IPS-NIHi7 (cell line): ENCODE data around the gene GDPD5.

Experiments used
- DNase-seq: peaks from one replicate; pipeline ENCODE4 v3.0.0; 2012; ENCODE audit warnings: mixed read lengths; ENCODE audit errors: extremely low spot score

The GDPD5 gene

DNA sequence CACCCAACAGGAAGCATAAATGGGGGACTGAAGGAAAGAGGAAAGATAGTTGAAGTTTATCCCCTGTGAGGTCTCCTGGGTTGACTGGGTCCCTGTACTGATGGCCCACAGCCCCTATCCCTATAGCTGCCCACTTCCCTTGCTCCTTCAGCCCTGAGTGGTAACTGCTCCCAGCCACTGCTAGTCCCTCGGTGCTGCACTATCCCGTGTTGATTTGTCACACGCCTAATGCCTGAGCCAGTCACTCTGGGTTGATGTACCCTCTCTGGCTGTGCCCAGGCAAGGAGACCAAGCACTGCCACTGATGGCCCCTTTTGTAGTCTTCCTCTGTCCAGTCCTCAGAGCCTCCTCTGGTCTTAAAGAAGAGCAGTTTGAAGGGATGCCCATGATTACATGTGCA, 9.6 kb downstream of the GDPD5 start:
- no peak for DNase-seq

DNA sequence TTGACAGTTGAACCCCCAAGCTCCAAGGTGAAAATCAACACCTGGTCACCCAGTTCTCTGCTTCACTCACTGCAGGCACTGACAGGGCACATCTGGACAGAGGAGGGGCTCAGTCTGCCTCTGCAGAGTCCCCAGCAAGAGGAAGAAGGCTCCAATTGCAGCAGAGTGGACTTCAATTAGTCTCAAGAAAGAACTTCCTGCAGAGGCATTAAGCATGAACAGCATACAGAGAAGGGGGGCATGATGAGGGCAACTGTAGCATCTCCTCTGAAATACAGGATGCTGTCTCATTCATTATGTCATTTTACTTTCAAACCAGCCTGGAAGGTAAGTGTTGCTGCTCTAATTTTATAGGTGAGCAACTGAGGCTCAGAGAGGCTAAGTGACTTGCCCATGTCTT, 11.1 kb downstream of the GDPD5 start:
- no peak for DNase-seq

DNA sequence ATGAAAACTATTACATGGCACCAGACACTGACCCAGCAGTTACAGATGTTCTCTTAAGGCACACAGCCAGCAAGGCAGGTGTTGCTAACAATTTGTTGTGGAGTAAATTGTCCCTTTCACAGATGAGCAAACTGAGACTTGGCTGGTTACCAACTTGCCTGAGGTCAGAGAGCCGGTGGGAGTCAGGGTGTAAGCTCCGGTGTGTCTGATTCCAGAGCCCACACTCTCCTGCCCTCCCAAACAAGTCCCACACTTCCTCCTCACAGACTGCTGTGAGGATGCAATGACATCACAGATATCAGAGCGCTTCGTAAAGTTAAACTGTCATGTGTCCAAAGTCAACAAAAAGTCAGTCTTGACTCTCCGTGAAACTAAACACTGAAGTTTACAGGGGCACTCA, 12.5 kb downstream of the GDPD5 start:
- DNase-seq: no peak

DNA sequence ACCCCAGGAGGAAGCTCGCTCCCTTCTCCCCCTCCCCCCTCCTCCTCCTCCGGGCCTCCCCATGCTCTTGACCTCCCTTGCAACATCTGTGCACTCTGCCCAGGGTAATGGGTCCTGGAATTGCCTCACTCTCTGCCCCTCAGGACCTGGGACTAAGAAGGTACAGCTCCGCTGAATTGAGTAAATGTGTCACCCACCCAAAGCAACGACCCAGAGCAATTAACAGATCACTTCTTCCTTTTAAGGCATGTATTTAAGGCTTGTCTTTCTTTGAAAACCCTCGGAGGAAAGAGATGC, 15.1 kb downstream of the GDPD5 start:
- DNase-seq: no peak

DNA sequence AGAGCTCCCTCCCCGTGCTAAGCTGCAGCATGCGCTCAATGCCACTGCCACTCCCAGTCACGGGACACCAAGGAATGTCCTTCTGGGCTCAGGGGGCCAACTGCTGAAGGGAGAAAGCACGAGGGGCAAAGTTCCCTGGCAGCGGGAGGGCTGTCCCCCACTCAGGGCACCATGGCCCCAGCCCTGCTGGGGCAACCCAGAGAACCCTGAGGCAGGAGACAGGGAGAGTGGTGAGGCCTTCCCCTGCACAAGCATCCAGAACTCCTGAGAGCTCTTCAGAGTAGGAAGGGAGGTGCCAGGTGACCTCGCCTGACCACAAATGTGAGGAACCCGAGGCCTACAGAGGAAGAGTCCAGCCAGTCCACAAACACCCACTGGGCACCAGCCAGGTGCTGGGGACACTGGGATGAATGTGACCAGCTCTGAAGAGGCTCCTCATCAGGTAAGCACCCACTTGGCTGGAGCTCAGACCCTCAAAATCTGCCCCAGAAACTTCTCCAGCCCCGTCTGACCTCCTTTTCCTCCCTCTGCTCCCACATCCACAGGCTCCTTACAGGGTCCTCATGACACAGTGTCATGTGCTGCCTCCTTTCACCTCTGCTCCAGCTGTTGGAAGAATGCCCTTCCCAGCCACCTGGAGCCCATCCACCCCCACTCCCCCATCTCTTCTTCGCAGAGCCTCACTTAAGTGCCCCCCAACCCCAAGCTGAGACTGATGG, 15.6 kb downstream of the GDPD5 start:
- DNase-seq: no peak

DNA sequence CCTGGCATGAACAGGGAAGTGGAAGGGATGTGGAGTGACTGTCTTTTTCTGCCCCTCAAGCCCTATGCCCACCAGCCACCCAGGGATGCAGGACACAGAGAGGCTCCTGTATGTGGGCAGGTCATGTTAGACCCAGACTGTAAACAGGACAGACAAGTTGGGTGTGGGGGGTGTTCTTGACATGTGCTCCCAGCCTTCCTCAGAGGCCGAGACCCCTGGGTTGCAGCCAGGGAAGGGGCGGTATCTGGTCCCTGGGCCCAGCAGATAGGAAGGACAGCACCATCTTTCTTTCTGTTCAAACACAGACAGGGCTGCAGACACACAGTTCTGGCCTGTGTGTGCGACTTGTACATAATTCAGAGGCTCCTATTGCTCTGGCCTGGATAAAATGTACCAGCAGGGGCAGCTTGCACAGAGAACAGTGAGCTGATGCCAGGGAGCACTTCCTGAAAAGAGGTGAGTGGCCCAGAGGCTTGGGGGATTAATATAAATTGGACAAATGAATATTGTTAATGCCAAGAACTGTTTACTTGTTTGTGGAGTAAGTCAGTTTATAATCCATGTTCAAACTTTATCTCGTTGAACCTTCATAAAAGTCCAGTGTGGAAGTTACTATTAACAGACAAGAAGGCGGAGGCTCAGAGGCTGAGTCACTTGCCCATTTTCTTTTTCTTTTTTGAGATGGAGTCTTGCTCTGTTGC, 16.6 kb downstream of the GDPD5 start:
- DNase-seq: no peak

DNA sequence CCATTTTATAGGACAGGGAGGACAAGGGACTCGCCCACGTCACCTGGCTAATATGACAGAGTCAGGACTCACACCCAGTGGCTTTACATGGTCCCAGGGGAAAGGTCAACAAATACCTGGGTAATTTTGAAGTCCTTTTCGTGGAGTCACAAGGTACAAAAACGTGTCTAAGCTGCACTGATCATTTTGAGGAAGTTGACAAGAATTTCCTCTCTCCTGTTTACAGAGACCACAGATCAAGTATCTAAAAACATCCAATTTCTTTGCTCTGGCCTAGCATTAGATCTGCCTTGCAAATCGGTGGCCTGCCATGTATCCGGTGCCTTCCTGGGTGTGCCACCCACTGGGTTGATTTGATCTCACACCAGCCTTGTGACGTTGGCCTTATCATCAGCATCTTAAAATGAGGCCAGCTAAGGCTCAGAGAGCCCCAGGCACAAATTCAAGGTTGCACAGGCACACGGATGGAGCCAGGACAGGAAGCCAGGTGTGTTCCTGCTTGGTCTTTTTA, 17.6 kb downstream of the GDPD5 start:
- no peak for DNase-seq

DNA sequence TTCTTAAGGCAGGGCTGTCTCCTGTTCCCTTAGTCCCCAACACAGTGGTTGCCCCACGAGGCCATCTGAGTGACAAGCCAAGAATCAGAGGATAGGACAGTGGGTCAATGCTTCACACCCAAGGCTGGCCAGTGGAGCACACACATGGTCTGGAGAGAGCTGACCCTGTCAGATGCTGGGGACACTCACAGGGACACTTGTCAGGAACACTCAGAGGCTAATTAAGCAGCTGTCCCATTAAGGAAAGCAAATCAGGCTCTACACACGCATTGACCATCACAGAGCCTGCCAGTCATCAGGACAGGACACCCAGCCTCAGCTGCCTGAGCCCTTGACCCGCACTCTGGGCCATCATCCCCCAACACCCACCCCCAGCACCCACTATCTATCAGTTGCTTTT, 18.2 kb downstream of the GDPD5 start:
- DNase-seq: no peak

DNA sequence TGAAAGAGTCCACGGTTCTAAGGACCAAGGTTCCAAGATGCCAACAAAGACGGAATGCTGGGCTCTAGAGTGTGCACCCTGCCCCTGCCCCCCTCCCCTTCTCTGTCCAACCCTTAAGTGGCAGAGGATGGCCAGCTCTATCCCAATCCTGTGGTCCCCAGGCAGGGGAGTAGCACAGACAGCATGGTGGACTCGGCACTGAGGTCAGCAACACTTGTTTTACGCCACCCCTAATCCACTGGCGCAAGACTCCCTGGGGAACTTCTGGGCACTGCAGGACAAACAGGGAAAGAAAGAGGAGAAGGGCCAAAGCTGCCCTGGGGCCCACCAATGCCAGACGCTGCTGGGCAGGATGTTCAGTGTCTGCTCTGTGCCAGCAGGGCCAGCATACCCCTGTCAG, 18.9 kb downstream of the GDPD5 start:
- no peak for DNase-seq

DNA sequence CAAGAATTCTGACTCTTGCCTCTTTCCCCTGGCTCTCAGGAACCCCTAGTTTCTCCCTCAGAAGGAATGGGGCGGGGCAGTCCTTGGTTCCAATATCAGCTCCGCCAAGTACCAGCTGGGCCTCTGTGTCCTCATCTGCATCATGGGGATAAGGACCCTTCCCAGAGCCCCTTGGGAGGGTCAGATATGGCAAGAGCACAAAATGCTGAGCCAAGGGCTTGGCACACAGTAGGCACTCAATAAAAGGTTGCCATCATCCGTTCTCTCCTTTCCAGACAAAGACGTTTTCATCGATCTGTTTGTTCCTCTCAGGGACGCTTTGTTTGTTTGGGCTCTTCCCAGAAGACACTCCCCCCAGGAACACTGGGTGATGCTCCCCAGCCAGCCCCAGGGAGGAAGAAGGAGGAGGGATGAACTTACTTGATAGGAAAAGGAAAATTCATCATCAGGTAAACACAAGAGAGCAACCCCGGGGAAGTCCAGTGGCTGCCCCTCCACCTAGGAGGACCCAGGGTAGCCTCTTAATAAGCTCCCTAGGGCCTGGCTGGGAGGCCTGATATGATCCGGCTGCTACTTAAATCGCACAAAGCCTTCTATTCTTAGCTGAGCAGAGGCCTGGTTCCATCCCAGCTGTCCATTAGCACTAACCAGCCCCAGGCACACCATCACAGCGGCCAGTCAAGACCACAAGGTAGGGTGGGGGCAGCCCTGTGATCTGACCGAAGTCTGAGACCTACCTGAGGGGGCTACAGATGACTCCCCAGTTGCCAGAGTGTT, 19.6 kb downstream of the GDPD5 start:
- no peak for DNase-seq

DNA sequence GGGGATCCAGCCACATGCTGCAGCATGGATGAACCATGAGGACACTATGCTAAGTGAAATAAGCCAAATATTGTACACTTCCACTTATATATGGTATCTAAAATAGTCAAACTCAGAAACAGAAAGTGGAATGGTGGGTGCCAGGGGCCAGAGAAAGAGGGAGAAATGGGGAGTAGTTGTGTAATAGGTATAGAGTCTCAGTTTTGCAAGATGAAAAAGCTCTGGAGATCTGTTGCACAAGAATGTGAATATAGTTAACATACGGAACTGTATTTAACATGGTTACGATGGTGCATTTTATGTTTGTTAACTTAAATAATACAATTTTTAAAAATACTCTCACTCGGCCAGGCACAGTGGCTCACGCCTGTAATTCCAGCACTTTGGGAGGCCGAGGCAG, 21.2 kb downstream of the GDPD5 start:
- no peak for DNase-seq

DNA sequence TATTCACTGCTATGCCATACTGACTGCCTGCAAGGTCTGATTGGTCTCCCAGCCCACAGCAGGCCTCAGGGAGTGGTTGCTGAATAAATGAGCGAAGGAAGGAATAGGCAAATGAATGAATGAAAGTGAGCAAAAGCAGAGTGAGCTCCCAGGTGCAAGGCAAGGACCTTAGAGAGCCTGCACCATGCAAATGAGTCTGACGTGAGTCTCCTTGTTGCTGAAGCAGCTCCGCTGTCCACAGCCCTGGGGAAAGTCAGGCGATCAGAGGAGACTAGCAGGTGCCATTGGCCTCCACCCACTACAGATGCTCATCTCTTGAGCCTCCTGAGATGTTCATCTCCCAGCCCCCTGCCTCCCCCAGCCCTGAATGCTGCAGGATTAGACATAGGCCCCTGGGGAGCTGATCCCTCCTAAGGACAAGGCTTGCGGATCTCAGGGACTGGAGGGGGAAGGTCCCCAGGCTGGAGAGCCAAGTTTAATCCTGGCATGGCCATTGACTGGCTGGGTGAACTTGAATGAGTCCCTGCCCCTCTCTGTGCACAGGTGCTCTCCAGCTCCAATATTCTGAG, 22.1 kb downstream of the GDPD5 start:
- no peak for DNase-seq

DNA sequence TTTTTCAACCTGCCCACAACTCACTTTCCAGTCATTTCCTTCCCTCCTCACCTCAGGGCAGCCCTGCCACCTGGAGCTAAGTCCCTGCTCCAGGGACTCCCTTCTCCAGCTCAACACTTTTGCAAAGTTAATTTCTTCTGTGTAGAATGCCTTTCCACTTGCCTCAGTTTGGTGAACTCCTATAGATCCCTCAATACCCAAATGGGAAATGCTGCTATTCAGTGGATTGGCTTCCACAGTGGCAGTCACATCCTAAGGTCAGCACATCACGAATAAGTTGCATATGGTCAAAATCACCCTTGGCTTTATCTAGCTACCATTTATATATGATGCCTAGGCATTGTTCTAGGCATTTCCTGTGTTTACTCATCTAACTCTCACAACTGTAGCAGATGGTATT, 23.6 kb downstream of the GDPD5 start:
- DNase-seq: no peak

DNA sequence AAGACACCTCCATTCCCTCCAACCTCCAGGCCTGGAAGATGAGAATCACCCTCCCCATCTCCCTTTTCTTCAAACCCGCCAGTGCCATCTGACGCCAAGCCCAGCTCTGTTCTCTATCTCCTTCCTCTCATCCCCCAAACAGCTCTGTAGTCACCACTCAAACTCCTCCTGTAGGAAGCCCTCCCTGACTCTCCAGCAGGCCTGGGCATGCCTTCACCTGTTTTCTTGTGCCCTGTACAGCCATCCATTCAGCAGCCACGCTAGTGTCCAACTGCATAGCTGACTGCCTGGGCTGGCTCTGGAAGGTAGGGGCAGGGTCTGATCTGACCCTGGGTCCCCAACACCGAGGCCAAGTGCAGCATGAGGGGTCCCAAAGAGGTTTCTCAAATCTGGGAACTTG, 25.0 kb downstream of the GDPD5 start:
- no peak for DNase-seq

DNA sequence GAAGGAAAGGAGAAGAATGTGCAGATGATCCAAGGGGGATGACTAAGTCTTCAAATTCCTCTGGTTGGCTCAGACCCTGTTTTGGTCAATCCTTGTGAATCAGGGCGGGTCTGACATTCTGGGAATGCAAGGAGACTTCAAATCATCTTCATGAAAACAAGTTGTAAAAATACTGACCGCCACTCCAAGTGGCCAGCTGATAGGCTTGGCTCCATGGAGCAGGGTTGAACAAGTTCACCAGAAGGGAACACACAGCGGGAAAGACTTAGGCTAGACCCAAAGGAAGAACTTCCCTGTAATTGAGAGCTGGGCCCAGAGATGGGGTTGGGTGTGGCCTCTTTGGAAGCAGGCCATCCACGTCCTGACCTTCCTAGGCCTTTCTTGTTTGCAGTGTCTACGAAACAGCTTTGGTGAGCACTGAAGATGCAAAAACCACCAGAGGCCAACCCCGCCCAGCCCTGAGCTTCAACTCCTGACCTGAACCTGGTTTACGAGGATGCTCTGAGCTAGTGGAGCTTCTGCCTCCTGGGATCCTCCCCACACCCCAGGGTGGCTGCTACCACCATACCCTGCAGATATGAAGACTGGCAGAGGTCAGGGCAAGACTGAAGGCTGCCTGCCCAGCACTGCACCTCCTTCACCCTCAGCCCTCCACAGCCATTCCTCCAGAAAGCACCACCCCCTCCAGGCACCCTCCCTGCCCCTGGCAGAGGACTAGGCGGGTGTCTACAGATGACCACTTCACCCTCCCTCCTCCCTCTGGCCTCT, 26.1 kb downstream of the GDPD5 start:
- DNase-seq: no peak

DNA sequence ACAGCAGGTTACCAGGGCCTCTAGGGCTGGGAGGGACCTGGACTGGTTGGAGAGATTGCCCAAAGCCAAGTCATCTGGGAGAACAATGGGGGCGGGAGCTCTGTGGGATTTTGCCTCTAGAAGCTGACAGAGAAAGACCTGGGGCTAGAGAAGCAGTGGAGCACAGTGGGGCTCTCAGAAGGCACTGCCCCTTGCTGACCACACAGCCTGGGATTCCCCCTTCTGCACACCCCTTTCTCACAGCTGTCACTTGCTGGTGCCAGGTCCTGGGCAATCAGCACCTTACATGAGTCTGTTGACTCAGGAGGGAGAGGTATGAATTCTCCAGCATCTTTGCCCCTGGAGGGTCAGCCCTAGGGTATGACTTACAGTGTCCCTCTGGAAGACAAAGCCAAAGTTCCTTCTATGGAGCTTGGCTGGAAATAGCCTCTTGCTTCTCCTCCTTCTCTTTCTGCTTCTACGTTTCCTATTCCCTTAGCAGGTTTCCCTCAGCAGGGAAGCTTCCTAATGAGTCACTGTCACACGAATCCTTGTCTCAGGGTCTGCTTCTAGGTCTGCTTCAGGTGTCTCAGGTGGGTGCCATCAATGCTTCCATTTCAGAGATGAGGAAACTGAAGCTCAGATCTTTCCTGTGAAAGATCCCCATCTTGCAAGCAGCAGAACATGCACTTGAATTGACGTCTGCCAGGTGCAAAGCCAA, 27.0 kb downstream of the GDPD5 start:
- no peak for DNase-seq

DNA sequence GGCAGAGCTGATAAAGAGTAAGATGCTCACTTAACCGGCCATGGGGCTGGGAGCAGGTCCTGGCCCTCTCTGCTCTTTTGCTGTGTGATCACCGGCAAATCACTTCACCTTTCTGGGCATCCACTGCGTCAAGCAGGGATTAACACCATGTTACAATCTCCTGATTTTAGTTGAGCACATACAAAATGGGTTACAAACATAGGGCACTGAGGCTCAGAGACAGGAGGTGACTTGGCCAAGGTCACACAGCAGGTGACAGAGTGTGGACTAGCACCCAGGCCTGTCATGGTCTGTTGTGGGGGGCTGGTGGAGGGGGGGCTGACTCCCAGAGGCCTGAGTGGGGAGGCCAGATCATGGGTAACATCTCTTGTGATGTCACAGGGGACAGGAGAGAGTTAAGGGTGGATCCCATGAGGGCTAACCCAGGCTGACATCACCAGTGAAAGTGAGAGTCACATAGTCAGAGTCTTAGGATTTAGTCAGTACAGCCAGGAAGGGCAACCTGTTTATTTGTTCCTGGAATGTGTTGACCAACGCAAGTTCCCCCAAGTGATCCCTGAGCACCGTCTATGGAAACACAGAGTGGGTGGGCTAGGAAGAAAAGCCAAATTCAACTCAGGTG, 27.8 kb downstream of the GDPD5 start:
- no peak for DNase-seq

DNA sequence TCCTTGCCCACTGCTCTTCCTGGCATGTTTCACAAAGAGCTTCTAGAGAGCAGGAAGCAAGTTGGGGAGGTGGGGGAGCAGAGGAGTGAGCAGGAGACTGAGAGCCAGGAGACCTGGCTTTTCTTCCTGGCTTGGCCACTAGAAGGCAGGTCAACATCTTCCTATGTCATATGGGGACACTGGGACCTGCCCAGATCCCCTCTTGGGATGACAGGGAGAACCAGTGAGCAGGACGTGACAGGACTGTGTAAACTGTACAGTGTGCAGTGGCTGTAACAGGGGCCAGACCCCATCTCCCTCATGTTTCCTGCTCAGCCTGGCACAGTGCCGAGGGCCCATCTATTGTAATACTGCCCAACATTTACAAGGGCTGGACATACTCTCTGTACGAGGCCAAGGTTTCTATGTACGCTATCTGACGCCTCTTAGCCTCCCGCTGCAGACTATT, 29.4 kb downstream of the GDPD5 start:
- peak; percentile 77 for DNase-seq

DNA sequence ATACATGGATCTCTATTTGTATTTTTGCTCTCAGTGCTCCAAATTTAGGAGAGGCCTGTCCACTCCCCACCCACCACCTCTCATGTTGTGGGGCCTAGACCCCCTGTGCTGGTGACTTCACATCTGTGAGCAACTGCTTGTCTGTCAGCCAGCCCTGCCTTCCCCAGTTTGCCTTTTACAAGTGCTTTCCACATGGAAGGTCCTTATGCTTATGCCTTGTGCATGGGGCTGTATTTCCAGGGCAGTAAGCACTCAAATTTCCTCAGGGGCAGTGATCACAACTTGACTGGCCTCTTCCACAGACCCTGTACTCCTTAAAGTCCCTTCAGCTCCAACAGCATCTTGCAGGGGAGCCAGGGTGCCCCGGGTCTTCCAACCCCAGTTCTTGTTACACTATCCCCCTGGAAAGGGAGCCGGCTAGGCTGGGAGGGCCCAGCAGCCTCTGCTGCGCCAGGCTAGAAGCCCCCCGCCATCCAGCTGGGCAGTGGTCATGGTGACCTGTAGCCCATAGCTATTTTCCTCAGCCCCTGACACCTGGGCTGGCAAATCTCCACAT, 29.9 kb downstream of the GDPD5 start:
- no peak for DNase-seq

DNA sequence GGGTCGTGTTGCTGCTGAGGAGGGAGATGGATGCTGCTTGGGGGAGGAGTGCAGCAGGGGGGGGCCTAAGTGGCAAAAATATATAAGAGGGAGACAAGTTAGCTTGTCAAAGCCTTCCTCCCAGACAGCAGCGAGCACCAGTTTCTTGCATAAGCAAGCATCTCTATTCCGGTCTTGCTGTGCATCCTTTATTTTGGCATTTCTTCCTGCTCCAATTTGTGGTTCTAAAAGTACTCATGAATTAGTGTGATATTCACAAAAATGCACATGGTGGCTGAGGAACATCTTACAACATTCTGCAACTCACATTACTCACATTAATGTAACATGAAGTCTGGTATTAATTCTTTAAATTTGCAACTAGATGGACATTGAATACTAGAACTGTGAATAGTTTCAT, 32.1 kb downstream of the GDPD5 start:
- DNase-seq: no peak
